HCT116 (cell line): ENCODE results near the gene M1AP. TPM values are rescaled to one million over a fixed set of nuclear protein-coding genes. Genes with fewer than 3 reads are reported as not detected.

Experiments
- ATAC-seq: fragments of 200-7000 bp; cut with Tn5 transposase; 2 replicates; pipeline ENCODE4 v1.9.1; 2020; ENCODE audit warnings: mild to moderate bottlenecking, moderate library complexity
- BruUV-seq: library from RNA; stranded (reverse); fragments of 400-500 nt; replicated peaks from 2 replicates; lab custom pipeline; 2021; lab: Mats Ljungman, UMichigan
- CTCF ChIA-PET: fragments of 300-600 bp; sonication (Branson Sonifier 250); formaldehyde crosslinking; loops from one replicate; lab custom pipeline; 2021; ENCODE audit warnings: antibody characterized with exemption; lab: Charles Lee
- POLR2A ChIA-PET: fragments of 300-600, 350-600 bp; sonication (Branson Sonifier 250); formaldehyde crosslinking; loops from one replicate; lab custom pipeline; 2021; ENCODE audit warnings: antibody characterized with exemption; lab: Charles Lee
- RAD21 ChIA-PET, 2 experiments: fragments of 300-600 bp; sonication (Branson Sonifier 250); formaldehyde crosslinking; loops; one replicate each; lab custom pipeline; 2023; ENCODE audit warnings: low total read pairs in 2 of 2; ENCODE audit not compliant: uncharacterized antibody in 2 of 2, unreplicated experiment in 2 of 2, low non-redundant PET in 1 of 2; lab: Charles Lee
- DNase-seq: peaks from one replicate; pipeline ENCODE4 v3.0.0-alpha.2; 2010; ENCODE audit warnings: low read depth, low spot score
- H2AFZ ChIP-seq: fragments of 200-600 bp; shearing (Covaris generic), sonication (generic); 2 replicates; pipeline ENCODE4 v1.6.1; 2017; ENCODE audit warnings: low read depth, mixed run types, mixed read lengths, antibody characterized with exemption, low read length; ENCODE audit not compliant: poor library complexity, severe bottlenecking
- H3K27ac ChIP-seq: 2 replicates; pipeline ENCODE4 v1.5.1; 2012; ENCODE audit warnings: low read depth, low read length
- H3K27me3 ChIP-seq: fragments of 200-600 bp; sonication (generic); 2 replicates; pipeline ENCODE4 v1.6.1; 2016; ENCODE audit warnings: mixed run types, low read length, mixed read lengths; ENCODE audit not compliant: insufficient read depth
- H3K36me3 ChIP-seq, 2 experiments: fragments of 200-500 bp in 1 of 2; fragments of 200-600 bp in 1 of 2; sonication (Bioruptor generic) in 1 of 2; sonication (generic) in 1 of 2; 2 replicates each; pipeline versions ENCODE4 v1.5.1 to v1.6.1; 2014 to 2016; ENCODE audit warnings: low read length in 2 of 2, inconsistent platforms in 1 of 2, mixed read lengths in 1 of 2, mixed run types in 1 of 2; ENCODE audit not compliant: insufficient read depth in 2 of 2, control insufficient read depth in 1 of 2
- H3K4me1 ChIP-seq, 2 experiments: fragments of 200-600 bp in 1 of 2; sonication (generic) in 1 of 2; 2 replicates each; pipeline versions ENCODE4 v1.5.1 to v1.6.1; 2012 to 2017; ENCODE audit warnings: low read length in 2 of 2, inconsistent platforms in 1 of 2, mild to moderate bottlenecking in 1 of 2, mixed read lengths in 1 of 2, mixed run types in 1 of 2, moderate library complexity in 1 of 2; ENCODE audit not compliant: insufficient read depth in 2 of 2, control insufficient read depth in 1 of 2
- H3K4me2 ChIP-seq: fragments of 200-600 bp; sonication (generic); 2 replicates; pipeline ENCODE4 v1.6.1; 2017; ENCODE audit warnings: mixed run types, low read length, mixed read lengths
- H3K4me3 ChIP-seq, 2 experiments: fragments of 200-600 bp in 1 of 2; sonication (generic) in 1 of 2; replicated peaks in 1 of 2; 2 replicates each; pipeline ENCODE4 v1.5.1; 2011 to 2016; ENCODE audit warnings: low read length in 2 of 2, control low read depth in 1 of 2, low read depth in 1 of 2, mild to moderate bottlenecking in 1 of 2, mixed read lengths in 1 of 2, mixed run types in 1 of 2
- H3K79me2 ChIP-seq: fragments of 200-600 bp; sonication (generic); 2 replicates; pipeline ENCODE4 v1.6.1; 2017; ENCODE audit warnings: mild to moderate bottlenecking, mixed run types, low read length, moderate library complexity, mixed read lengths; ENCODE audit not compliant: insufficient read depth
- H3K9ac ChIP-seq: fragments of 200-600 bp; sonication (generic); 2 replicates; pipeline ENCODE4 v1.6.1; 2016; ENCODE audit warnings: low read length, mixed read lengths
- H3K9me2 ChIP-seq: fragments of 200-600 bp; sonication (generic), shearing (Covaris generic); 2 replicates; pipeline ENCODE4 v1.6.1; 2017; ENCODE audit warnings: mixed run types, mild to moderate bottlenecking, moderate library complexity; ENCODE audit not compliant: insufficient read depth
- H3K9me3 ChIP-seq, 2 experiments: fragments of 200-500 bp in 1 of 2; fragments of 200-600 bp in 1 of 2; sonication (Bioruptor generic) in 1 of 2; sonication (generic) in 1 of 2; 2 replicates each; pipeline ENCODE4 v1.6.1; 2014 to 2017; ENCODE audit warnings: low read length in 2 of 2, mixed read lengths in 2 of 2, inconsistent platforms in 1 of 2, low read depth in 1 of 2, mild to moderate bottlenecking in 1 of 2, mixed run types in 1 of 2, moderate library complexity in 1 of 2; ENCODE audit not compliant: control insufficient read depth in 1 of 2, insufficient read depth in 1 of 2
- H4K20me1 ChIP-seq: fragments of 200-600 bp; sonication (generic), shearing (Covaris generic); 2 replicates; pipeline ENCODE4 v1.6.1; 2017; ENCODE audit warnings: mixed run types, mild to moderate bottlenecking, moderate library complexity; ENCODE audit not compliant: insufficient read depth
- CBX3 ChIP-seq: IDR thresholded peaks from 2 replicates; pipeline ENCODE4 v1.6.1; 2012; ENCODE audit warnings: low read depth
- CEBPB ChIP-seq: IDR thresholded peaks from 2 replicates; pipeline ENCODE4 v1.6.1; 2012; ENCODE audit warnings: low read depth
- ELF1 ChIP-seq: IDR thresholded peaks from 2 replicates; pipeline ENCODE4 v1.6.1; 2012; ENCODE audit warnings: low read depth, borderline replicate concordance
- EZH2 ChIP-seq: fragments of 200-600 bp; sonication (generic); IDR thresholded peaks from 2 replicates; pipeline ENCODE4 v1.6.1; 2017; ENCODE audit warnings: antibody characterized with exemption, mixed run types
- POLR2A ChIP-seq: IDR thresholded peaks from 2 replicates; pipeline ENCODE4 v1.7.0; 2011; ENCODE audit warnings: borderline replicate concordance; ENCODE audit not compliant: insufficient read depth, insufficient read length; ENCODE audit errors: extremely low read depth
- POLR2AphosphoS5 ChIP-seq: IDR thresholded peaks from 2 replicates; pipeline ENCODE4 v1.6.1; 2011; ENCODE audit warnings: mild to moderate bottlenecking, low read depth, low read length, moderate library complexity
- TCF7L2 ChIP-seq: IDR thresholded peaks from 2 replicates; pipeline ENCODE4 v1.7.0; 2011; ENCODE audit warnings: borderline replicate concordance, inconsistent platforms; ENCODE audit not compliant: insufficient read depth, insufficient read length; ENCODE audit errors: extremely low read depth
- ZFX ChIP-seq: fragments of 450-650 bp; IDR thresholded peaks from 2 replicates; pipeline ENCODE4 v1.6.1; 2017
- intact Hi-C: fragments of 100-400 bp; cut with micrococcal nuclease; formaldehyde crosslinking; loops from 2 replicates; pipeline ENCODE4 v1.10.0; 2022
- total RNA-seq: library from RNA; stranded (reverse); gene quantifications from one replicate; pipeline ENCODE4 v1.2.1, GENCODE V29; 2021; ENCODE audit not compliant: unreplicated experiment

The M1AP gene
- total RNA-seq, 1 experiment from 2014 or later, result 28.2 TPM

DNA sequence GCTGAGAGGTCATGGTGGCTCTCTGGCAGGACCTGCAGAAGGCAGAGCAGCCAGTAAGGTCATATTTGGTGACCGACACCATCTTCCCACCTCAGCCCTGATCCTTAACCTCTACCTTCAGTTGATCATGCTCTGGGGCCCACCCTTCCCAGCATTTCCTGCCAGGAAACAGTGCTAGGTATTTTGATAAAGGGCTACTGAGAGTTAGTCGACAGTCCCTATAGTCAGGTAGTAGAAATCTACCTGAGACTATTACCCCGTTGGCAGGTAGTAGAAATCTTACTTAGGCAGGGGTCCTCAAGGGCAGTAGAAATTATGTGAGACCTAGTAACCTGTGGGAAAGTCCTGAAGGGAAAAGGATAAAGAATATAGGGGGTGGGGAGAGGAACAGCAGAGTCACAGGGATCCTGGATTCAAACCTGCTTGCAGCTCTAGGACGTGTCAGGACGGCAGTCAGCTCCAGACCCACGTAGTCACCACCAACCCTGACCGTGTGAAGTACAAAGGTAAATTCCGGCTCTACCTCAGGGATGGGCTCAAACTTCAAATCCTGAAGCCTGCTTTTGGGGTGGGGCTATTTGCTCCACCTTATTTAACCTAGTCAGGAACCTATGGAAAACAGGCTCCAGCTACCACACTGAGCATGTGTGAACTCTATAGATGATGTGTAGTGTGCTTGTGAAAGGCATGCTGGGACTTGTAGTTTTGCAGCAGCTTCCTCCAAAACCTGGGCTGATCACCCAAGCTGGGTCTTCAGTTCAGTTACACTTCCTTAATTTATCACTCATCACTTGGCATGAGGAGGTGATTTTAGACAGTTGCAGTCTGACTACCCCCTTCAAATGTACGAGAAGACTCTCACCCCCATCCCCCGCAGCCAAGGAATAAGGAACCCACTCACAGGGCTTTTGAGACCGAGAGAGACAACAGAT, 122.1 kb downstream of the M1AP start, which contains the start of gene DQX1:
DQX1 (minus strand) TSS at position 515 of the 932 bp plus-strand sequence; CDS start at position 13, 502 bp downstream.
- Histone ChIP-seq H2AFZ (no peak within 1 kb of the TSS), H3K9ac (no peak within 1 kb of the TSS), H3K27ac (no peak within 1 kb of the TSS), H3K36me3 (peaks cover 18 to 27% of the 10 kb centered on the region in 2 experiments), H3K9me2 (no peaks in the 10 kb centered on the region), H3K4me2 (no peak within 1 kb of the TSS), H3K27me3 (no peaks in the 10 kb centered on the region), H4K20me1 (no peaks in the 10 kb centered on the region), H3K79me2 (peaks cover 42% of the 10 kb centered on the region), H3K4me3 (no peak within 1 kb of the TSS), H3K4me1 (peaks cover 12 to 25% of the 10 kb centered on the region in 2 experiments), H3K9me3 (no peaks in the 10 kb centered on the region)
- TF ChIP-seq POLR2AphosphoS5 (peak; percentile 46), CBX3 (no peak)
- DNase-seq, result no peak
- RAD21 ChIA-PET, result no interaction called here
- no peak for ATAC-seq
- CTCF ChIA-PET, result interaction anchor here (0.6 kb wide), 1 partner anchor 55 kb away, joined by 4 read pairs; no protein-coding TSS in a partner anchor
- intact Hi-C loops, result no loop called here
- POLR2A ChIA-PET, result interaction anchor here (1.0 kb wide), 1 partner anchor 19 kb away, joined by 3 read pairs; the partner anchor contains the start of gene PCGF1
- BruUV-seq, result no TSS peak

DNA sequence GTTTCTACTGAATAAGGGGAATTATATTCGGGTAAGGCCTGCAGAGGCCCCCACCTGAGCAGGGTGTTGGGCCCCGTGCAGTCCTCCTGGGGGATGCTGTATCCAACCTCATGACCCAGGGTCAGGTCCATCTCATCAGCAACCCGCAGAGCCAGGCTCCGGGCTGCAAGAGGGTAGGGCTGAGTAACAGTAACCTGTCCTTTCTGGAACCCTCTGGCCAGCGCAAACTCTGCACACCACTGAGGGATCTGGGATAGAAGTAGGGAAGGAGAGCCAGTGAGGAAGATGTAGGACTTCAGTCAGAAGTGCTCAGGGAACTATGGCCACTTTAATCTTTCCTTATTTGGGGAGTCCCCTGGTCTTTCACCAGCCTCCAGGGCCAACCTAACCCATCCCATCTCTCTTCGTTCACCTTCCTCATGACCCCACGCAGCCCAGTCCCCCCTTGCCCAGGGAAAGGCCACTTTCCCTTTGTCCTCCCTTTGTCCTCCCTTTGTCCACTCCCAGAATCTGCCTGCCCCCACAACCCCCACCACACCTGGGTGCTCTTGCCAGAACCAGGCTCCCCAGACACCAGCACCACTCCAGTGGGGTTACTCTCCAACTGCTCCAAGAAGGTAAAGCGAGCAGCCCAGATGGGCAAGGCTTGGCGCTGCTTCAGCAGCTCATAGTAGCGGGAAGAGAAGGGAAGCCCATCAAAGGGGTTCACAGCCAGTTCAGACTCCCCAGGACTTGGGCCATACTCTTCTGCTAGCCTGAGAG, 123.0 kb downstream of the M1AP start:
- Histone ChIP-seq H3K9ac (no peak overlapping the region), H3K4me2 (no peak overlapping the region), H3K27me3 (no peaks in the 10 kb centered on the region), H3K9me2 (no peaks in the 10 kb centered on the region), H3K79me2 (peaks cover 34% of the 10 kb centered on the region), H2AFZ (no peak overlapping the region), H3K9me3 (no peaks in the 10 kb centered on the region), H3K36me3 (peaks cover 18 to 27% of the 10 kb centered on the region in 2 experiments), H4K20me1 (no peaks in the 10 kb centered on the region), H3K4me3 (no peak overlapping the region), H3K4me1 (peaks cover 8 to 19% of the 10 kb centered on the region in 2 experiments; a peak in 3 of 4 replicates), H3K27ac (no peak overlapping the region)
- no peak for ATAC-seq
- POLR2A ChIA-PET, result no interaction called here
- CTCF ChIA-PET, result no interaction called here
- DNase-seq, result no peak
- no TSS peak for BruUV-seq
- TF ChIP-seq ELF1 (no peak), CEBPB (no peak), EZH2 (no peak), POLR2A (no peak), CBX3 (no peak), TCF7L2 (no peak), ZFX (no peak)
- intact Hi-C loops, result no loop called here
- RAD21 ChIA-PET, result no interaction called here
